ENCODE measurements around the gene LONRF2.
"Not testable (repeated sequence)": the region's sequence is repeated elsewhere in the genome, so short reads cannot be mapped to it uniquely, and the experiment has no call there.

Gene LONRF2

GRCh38 chr2:100321866-100322820, at the start of gene LONRF2:
LONRF2 (minus strand) TSS chr2:100322501; CDS start chr2:100322093, 408 bp downstream.
- DNase-seq = peak; percentile 7

GRCh38 chr2:100367163-100367562, 44.9 kb upstream of the LONRF2 start:
- DNase-seq = no peak

GRCh38 chr2:100365434-100365833, 43.1 kb upstream of the LONRF2 start:
- DNase-seq = no peak

GRCh38 chr2:100362269-100362668, 40.0 kb upstream of the LONRF2 start:
- DNase-seq = not testable (repeated sequence)

- no peak for DNase-seq
These were observed 37.3 kb upstream of the LONRF2 start for GRCh38 chr2:100359576-100359975.

- no peak for DNase-seq
These were observed 36.3 kb upstream of the LONRF2 start for GRCh38 chr2:100358554-100358953.

- no peak for DNase-seq
These were observed 30.2 kb upstream of the LONRF2 start for GRCh38 chr2:100352521-100352920.

- DNase-seq = no peak
These were observed 28.4 kb upstream of the LONRF2 start for GRCh38 chr2:100350661-100351185.

- not testable (repeated sequence) for DNase-seq
These were observed 22.8 kb upstream of the LONRF2 start for GRCh38 chr2:100345144-100345543.

GRCh38 chr2:100344433-100344832, 22.1 kb upstream of the LONRF2 start:
- DNase-seq = no peak

GRCh38 chr2:100342466-100342865, 20.2 kb upstream of the LONRF2 start:
- DNase-seq = not testable (repeated sequence)

- no peak for DNase-seq
These were observed 17.5 kb upstream of the LONRF2 start for GRCh38 chr2:100339823-100340222.

GRCh38 chr2:100334929-100335328, 12.6 kb upstream of the LONRF2 start:
- DNase-seq = no peak

- no peak for DNase-seq
These were observed 5.4 kb upstream of the LONRF2 start for GRCh38 chr2:100327742-100328141.

- peak; percentile 6 for DNase-seq
These were observed 979 bp downstream of the LONRF2 start for GRCh38 chr2:100321179-100321865.

GRCh38 chr2:100320547-100321178, 1.6 kb downstream of the LONRF2 start:
- no peak for DNase-seq

GRCh38 chr2:100317634-100318033, 4.7 kb downstream of the LONRF2 start:
- DNase-seq = no peak

- no peak for DNase-seq
These were observed 12.2 kb downstream of the LONRF2 start for GRCh38 chr2:100309973-100310719.

GRCh38 chr2:100309311-100309710, 13.0 kb downstream of the LONRF2 start:
- DNase-seq = no peak

GRCh38 chr2:100303744-100304143, 18.6 kb downstream of the LONRF2 start:
- DNase-seq = no peak

- DNase-seq = no peak
These were observed 19.8 kb downstream of the LONRF2 start for GRCh38 chr2:100302585-100302892.

GRCh38 chr2:100301881-100302584, 20.3 kb downstream of the LONRF2 start:
- DNase-seq = no peak

All from stimulated activated CD4-positive, alpha-beta T cell treated with anti-CD3 and anti-CD28 coated beads, Interleukin-4, amount 100 ng/mL, for 1 hour (primary cell).